ENCODE measurements around the gene RPS6KB2. TPM values are rescaled to one million over a fixed set of nuclear protein-coding genes. Genes with fewer than 3 reads are reported as not detected.
"Not testable (repeated sequence)": the region's sequence is repeated elsewhere in the genome, so short reads cannot be mapped to it uniquely, and the experiment has no call there.

The RPS6KB2 gene
- total RNA-seq, 1 donor from 2014 or later, result 25.5 TPM

DNA sequence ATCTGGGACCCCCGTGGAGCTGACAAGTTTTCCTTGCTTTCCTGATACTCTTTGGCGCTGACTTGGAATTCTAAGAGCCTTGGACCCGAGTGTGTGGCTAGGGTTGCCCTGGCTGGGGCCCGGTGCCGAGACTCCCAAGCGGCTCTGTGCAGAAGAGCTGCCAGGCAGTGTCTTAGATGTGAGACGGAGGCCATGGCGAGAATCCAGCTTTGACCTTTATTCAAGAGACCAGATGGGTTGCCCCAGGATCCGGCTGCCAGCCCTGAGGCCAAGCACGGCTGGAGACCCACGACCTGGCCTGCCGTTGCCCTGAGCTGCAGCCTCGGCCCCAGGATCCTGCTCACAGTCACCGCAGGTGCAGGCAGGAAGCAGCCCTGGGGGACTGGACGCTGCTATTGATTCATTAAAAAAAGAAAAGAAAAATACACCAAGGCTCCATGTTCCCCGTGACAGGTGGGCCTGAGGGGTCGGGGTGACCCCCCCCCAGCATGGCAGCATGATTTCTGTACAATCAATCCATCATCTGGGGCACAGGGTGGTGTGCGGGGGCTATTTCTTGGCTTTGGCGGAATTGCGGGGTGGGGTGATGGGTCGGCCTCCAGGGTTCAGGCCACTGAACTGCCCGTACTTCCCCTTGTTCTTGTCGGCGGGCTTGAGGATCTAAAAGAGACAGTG lies 30.2 kb upstream of the RPS6KB2 start:
- no peak for DNase-seq (ENCODE audit: low read depth)

DNA sequence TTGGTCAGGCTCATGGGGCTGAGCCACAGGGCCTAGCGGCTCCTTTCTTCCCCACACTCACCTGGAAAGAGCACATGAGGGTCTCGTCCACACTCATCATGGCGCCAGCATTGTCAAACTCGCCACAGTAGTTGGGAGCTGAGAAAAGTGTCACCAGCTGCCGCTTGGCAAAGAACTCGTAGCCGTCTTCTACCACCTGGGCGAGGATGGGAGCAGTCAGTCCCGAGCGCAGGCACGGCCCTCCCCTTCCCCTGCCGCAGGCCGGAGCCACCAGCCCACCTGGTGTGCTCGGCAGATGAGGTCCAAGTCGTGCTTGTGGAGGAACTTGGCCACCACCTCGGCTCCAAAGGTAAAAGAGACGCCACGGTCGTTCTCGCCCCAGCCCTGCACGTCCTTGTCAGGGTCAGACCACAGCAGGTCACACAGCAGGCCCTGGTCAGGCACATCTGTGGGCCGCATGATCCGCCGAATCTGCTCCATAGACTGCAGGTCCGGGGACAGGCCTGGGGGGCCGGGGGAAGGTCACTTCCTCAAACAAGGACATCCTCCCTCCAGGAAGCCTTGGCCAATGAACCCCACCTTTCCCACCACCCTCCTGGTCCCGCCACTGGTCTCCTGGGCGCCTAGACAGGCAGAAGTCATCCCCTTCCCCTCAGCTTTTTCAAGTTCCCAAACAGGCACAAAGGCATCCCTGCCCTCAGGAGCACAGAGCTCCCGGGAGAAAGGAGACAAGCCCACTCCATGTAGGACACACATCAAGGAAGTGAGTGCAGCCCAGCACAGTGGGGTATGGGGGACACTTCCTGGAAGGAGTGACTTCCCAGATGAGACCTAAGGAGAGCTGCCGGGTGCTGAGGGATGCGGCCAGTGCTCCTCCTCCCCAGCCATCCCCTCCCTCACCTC lies 29.4 kb upstream of the RPS6KB2 start:
- no peak for DNase-seq (ENCODE audit: low read depth)

DNA sequence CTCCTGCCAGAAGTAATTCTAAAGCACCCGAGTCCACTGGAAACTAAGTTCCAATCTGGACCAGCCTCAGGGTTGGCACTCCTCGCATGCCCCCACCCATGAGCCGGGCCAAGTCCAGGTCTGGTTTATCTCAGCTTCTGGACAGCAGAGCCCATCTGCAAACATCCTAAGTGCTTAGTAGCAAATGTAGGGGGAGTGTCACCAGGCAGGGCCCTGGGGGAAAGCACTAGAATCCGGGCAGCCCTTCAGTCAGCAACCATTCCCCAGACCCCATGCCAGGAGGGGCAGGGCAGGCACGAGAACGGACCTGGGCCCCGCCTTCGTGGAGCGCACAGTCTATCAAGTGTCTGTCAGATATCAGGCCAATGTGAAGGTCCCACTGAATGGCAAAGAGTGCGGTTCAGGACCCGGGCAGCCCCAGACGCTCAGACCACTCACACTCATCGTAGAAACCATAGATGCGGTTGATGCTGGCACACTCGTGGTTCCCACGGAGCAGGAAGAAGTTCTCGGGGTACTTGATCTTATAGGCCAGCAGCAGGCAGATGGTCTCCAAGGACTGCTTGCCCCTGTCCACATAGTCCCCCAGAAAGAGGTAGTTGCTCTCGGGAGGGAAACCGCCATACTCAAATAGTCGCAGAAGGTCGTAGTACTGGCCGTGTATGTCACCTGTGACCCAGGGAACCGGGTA lies 27.9 kb upstream of the RPS6KB2 start:
- DNase-seq (ENCODE audit: low read depth), result no peak

DNA sequence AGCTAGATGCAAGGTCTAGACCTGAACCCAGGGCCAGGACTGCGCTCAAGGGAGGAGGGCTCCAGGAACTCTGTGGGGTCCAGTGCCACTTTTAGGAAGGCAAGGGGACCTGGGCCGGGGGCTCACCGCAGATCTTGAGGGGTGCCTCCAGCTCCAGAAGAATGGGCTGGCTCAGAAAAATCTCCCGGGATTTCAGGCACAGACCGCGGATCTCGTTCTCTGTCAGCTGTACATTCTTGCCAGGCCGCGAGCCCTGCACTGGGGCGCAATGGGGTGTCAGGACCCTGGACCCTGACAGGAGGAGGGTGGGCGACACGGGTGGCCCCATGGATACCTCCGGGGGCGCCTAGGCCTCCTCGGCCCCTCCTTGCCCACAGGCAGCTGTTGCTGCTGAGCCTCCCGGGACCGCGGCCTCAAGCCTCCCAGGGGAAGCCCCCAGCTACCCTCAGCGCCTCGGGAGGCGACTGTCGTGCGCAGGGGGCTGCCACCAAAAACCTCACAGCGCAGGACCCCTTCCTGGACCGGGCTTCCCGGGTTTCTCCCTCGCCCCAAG lies 27.3 kb upstream of the RPS6KB2 start:
- no peak for DNase-seq (ENCODE audit: low read depth)

DNA sequence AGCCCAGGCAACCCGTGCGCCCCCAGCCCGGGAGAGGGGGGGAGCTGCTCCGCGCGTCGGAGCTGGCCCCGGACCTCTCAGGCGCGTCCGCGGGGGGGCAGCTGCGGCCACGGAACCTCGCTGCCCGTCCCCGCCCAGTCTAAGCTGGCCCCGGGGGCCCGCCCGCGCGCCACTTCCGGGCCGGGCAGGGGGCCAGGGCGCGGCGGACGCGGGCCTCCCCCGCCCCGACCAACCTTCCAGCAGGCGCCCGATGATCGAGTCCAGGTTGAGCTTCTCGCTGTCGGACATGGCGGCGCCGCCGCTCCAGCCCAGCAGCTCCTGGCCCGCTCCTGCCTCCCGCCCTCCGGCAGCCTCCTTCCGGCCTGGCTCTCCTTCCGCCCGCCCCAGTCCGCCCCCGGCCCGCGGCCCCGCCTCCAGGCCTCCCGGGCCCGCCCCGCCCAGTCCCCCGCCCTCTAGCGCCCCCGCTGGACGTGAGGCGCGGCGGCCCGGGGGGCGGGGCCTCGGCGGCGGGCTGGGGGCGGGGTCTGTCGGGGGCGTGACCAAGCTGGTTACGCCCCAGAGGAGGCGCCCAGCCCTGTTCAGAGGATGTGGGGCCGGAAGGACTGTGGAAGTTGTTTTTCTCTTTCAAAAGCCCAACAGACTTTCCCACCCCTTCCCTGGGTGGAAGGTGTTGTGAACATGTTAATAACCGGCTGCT lies 26.7 kb upstream of the RPS6KB2 start, which contains the start of gene PPP1CA:
Gene PPP1CA (minus strand): TSS at position 364 of the 697 bp plus-strand sequence. CDS start 76 bp downstream, at position 288.
- peak; percentile 62 for DNase-seq (ENCODE audit: low read depth)

DNA sequence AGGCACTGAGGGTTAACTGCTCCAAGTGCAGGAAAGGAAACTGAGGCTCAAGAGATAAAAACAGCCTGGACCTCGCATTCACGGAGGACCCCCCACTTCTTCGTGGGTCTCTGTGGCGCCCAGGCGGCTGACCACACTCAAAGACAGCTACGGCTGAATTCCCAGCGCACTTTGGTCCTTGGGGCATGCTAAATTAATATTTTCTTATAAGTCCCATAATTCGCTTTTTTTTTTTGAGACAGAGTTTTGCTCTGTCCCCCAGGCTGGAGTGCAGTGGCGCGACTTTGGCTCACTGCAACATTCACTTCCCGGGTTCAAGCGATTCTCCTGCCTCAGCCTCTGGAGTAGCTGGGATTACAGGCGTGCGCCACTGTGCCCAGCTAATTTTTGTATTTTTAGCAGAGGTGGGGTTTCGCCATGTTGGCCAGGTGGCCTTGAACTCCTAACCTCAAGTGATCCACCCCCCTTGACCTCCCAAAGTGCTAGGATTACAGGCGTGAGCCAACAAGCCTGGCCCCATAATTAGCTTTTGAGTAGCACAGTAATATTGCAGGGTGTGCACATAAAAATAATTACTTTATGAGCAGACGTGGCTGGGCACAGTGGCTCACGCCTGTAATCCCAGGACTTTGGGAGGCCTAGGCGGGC lies 26.0 kb upstream of the RPS6KB2 start:
- DNase-seq (ENCODE audit: low read depth), result not testable (repeated sequence)

DNA sequence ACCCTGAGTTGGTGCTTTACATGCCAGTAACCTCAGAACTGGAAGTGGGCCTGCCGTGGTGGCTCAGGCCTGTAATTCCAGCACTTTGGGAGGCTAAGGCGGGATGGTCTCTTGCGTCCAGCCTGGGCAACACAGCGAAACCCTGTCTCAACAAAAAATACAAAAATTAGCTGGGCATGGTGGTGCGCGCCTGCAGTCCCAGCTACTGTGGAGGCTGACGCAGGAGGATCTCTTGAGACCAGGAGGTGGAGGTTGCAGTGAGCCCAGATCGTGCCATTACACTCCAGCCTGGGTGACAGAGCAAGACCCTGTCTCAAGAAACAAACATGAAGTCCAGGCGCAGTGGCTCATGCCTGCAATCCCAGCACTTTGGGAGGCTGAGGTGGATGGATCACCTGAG lies 25.2 kb upstream of the RPS6KB2 start:
- not testable (repeated sequence) for DNase-seq (ENCODE audit: low read depth)

DNA sequence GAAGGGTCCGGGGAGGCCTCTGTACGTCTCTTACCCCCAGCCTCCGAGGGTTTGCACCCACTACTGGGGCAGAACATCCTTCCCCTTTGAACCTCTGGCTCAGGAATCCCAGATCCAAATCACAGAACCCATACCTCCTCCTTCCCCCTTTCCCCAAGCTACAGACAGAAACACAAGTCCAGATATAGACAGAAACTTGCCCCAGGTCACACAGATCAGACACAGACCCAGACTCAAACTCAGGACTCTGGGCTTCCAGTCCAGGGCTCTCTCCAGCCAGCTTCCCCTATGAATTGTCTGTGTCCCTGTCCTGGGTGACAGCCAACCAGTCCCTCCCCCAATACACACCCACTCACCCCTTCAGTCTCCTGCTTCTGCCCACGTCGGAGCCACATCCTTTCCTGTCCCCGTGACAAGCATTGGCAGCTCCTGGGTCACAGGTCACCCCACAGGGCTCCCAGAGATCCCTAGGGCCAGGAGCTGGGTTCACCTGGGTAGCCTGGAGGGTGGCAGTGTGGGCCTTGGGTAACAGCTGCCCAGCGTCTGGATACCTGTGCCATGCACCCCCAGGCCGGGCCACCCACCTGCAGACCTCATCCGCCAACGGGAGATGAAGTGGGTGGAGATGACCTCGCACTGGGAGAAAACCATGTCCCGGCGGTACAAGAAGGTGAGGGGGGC lies 23.6 kb upstream of the RPS6KB2 start:
- DNase-seq (ENCODE audit: low read depth), result no peak

DNA sequence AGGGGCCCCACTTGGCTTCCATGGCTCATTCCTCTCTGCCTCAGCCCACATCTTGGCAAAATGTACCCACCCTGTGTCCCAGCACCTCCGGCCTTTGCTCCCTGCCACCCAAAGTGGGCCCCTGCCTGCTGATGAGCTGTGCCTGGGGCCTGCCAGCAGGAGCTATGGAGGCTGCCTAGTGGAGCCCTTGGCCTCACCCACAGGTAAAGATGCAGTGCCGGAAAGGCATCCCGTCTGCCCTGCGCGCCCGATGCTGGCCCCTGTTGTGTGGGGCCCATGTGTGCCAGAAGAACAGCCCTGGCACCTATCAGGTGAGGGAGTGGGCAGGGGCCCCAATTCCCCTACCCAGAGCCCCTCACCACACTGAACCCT lies 23.1 kb upstream of the RPS6KB2 start:
- DNase-seq (ENCODE audit: low read depth), result no peak

DNA sequence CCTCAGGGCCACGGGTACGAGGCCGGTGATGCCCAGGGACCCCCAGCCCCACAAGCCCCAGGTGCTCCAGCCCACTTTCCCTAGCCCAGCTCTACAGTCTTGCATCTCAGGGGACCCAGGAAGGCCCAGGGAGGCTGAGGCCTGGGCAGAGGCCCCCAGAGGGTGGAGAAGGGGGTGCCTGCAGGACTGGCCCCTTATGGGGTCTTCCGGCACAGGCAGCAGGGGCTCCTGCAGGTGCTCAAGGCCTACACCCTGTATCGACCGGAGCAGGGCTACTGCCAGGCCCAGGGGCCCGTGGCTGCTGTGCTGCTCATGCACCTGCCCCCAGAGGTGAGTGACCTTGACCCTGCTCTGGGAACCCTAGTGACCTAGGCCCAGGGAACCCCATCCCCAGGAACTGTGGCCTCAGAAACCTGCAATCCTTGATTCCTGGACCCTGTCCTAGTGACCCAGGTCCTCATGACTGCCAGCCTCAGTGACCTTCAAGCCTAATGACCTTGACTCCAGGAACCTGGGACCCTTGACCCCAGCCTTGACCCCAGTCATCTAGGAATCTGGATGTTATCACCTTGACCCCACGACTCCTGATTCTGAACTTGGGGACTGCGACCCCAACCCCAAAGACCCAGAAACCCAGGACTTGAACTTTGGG lies 22.5 kb upstream of the RPS6KB2 start:
- no peak for DNase-seq (ENCODE audit: low read depth)

DNA sequence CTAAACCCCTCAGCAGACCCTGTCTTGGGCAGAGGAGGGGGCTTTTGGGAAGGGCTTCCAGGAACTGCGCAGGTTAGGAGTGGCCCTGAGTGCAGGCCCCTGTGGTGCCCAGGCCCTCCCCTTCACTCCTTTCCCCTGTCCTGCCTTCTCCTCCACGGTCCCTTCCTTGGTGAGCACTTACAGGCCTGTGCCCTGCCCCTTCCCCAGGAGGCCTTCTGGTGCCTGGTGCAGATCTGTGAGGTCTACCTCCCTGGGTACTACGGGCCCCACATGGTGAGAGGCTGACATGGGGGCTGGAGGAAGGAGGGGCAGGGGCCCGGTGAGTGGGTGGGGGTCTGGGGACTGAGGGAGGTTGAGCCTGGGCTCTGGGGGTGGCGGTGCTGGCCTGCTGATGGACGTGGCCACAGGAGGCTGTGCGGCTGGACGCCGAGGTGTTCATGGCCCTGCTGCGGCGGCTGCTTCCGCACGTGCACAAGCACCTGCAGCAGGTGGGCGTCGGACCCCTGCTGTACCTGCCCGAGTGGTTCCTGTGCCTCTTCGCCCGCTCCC lies 21.8 kb upstream of the RPS6KB2 start:
- DNase-seq (ENCODE audit: low read depth), result no peak

DNA sequence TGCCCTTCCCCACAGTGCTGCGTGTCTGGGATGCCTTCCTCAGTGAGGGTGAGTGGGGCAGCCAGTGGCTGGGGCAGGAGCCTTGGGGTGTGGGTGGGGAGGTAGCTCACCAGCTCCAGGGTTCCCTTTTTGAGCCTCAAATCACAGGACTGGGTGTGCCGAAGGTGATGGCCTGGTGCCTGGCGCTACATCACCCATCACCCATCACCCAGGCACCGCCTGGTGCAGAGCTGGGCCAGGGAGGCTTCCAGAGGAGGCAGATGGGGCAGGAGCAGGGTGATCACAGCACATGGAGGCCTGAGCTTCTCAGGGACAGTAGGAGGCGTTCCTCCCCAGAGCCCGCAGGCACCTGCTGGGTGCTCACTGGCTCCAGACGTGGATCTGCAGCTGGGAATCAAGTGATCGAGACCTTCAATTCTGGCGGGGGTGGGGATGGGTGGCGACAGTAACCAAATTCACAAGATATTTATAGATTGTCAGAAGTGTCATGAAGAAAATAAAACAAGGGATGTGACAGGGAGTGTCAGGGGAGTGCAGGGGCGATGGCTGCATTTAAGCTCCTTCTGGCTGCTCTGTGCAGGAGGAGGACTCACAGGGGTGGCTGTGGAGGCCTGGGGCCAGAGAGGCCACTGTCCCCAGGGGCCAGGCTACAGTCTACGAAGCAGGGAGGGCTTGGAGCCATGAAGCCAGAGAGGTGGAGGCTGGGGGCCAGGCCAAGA lies 21.2 kb upstream of the RPS6KB2 start:
- no peak for DNase-seq (ENCODE audit: low read depth)

DNA sequence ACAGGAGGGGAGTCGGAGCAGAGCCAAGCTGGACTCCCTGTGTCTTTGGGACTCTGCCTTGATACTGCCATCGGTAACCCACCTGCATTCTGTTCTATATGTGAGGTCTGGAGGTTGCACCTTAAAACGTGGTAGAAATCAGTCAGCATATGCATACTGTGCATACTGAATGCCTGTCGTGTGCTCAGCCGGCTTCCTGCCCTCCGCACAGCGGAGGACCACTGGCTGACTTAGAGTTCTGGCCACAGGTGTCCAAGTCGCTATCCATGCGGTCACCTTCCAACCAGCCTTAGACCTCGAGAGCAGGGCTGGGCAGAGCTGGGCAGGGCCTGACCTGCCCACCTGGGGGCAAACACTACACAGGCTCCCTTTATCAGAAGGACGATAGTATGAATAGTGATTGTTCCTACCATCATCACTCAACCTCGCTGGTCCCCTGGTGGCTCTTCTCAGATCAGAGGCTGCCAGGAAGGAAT lies 20.6 kb upstream of the RPS6KB2 start:
- DNase-seq (ENCODE audit: low read depth), result no peak

DNA sequence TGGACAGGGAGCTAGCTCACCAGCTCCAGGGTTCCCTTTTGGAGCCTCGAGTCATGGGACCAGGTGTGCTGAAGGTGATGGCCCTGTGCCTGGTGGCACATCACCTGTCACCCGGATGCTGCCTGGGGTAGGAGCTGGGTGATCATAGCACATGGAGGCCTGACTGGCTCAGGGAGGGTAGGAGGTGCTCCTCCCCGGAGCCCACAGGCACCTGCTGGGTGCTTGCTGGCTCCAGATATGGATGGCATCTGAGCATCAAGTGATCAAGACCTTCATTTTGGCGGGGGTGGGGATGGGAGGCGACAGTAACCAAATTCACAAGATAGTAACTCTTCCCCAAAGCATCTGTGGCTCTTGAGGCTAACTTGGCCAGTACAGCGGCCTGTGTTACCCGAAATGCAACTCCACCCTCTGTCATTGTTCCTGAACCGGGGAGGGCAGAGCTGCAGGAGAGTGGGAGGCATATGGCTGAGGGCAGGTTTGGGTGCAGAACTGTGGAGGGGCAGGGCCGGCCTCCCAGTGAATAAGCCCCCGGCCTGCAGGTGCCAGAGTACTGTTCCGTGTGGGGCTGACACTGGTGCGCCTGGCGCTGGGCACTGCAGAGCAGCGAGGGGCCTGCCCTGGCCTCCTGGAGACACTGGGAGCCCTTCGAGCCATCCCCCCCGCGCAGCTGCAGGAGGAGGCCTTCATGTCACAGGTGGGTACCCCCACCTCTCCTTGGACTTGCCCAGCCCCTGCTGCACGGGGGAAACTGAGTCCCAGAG lies 19.7 kb upstream of the RPS6KB2 start:
- no peak for DNase-seq (ENCODE audit: low read depth)

DNA sequence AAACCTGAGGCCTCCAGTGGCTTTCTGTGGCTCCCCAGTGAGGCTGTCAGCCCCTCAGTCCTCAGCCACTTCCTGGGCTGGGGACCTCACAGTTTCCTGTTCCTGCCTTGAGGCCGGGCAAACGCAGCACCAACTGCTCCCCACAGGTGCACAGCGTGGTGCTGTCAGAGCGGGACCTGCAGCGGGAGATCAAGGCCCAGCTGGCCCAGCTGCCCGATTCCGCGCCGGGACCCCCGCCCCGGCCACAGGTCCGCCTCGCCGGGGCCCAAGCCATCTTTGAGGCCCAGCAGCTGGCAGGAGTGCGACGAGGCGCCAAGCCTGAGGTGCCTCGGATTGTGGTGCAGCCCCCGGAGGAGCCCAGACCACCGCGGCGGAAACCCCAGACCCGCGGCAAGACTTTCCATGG lies 19.0 kb upstream of the RPS6KB2 start:
- no peak for DNase-seq (ENCODE audit: low read depth)

DNA sequence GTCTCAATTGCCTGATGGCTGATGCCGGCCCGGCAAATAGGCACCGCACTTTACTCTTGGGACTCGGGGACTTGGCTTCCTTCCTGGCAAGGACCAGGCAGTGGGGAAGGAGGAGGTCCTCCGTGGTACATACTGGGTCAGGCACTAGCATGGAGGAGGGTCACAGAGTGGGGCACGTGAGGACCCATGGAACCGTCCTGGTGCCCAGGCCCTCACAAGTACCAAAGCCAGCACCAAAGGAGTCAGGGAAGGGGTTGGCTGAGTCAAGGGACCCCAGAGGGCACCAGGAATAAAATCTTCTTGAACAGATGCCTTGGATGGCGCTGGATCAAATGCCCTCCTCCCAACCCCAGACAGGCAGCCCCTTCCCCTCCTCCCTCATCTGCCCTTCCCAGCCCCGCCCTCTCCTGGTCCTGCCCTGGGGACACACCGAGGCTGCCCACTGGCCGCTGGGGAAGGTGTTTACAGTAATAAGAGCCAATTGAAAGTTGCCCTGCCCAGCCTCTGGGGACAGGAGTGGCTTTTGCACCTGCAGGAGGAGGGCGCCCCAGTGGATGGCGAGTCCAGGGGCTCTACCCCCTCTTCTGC lies 18.4 kb upstream of the RPS6KB2 start:
- DNase-seq (ENCODE audit: low read depth), result no peak

DNA sequence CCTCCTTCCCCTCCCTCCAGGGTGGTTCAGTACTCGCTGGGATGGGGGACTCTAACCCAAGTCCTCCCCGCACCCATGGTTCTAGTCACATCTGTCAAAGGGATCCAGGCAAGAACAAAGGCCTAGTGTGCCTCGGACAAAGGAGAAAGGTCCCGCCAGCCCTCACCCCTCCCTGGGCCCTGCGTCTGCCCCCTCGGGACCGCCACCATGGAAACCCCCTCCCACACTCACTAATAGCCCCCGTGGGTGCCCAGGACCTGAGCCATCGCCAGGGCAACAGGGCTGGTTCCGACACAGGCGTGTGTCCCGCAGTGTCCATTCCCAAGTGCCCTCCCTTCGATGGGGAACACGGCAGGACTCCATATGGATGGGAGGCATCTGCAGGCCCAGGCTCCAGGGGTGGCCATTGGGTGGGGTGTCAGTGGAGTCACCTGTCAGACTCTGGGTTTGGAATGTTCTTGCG lies 17.9 kb upstream of the RPS6KB2 start:
- no peak for DNase-seq (ENCODE audit: low read depth)

Data from renal cortical epithelial cell (primary cell).